SU-DHL-6 (cell line): ENCODE data around the gene HSP90B1.

Source experiments
- H2AFZ ChIP-seq: fragments of 200-600 bp; sonication (generic); 2 replicates; pipeline ENCODE4 v1.6.1; 2014; ENCODE audit warnings: low read depth, mild to moderate bottlenecking, moderate library complexity, mixed read lengths, antibody characterized with exemption, low read length; ENCODE audit not compliant: severe bottlenecking
- H3F3A ChIP-seq: fragments of 200-600 bp; shearing (Covaris generic); 2 replicates; pipeline ENCODE4 v1.6.0; 2016; ENCODE audit warnings: antibody characterized with exemption, mild to moderate bottlenecking; ENCODE audit not compliant: insufficient read depth
- H3K27ac ChIP-seq: fragments of 200-600 bp; sonication (generic); 2 replicates; pipeline ENCODE4 v1.5.1; 2016; ENCODE audit warnings: low read depth, mild to moderate bottlenecking, low read length, moderate library complexity, mixed read lengths
- H3K27me3 ChIP-seq: fragments of 200-600 bp; sonication (generic), shearing (Covaris generic); 2 replicates; pipeline ENCODE4 v1.6.0; 2014; ENCODE audit warnings: mild to moderate bottlenecking, low read length
- H3K36me3 ChIP-seq: fragments of 200-600 bp; sonication (generic); 2 replicates; pipeline ENCODE4 v1.6.1; 2014; ENCODE audit warnings: mild to moderate bottlenecking, low read length, mixed read lengths
- H3K4me2 ChIP-seq: fragments of 300-600, 200-600 bp; shearing (Covaris generic), sonication (generic); 2 replicates; pipeline ENCODE4 v1.6.0; 2014; ENCODE audit warnings: low read length, low read depth, mild to moderate bottlenecking; ENCODE audit not compliant: poor library complexity, severe bottlenecking
- H3K4me3 ChIP-seq: fragments of 200-600 bp; sonication (generic); 2 replicates; pipeline ENCODE4 v1.5.1; 2014; ENCODE audit warnings: antibody characterized with exemption, low read length, mild to moderate bottlenecking, mixed read lengths; ENCODE audit not compliant: insufficient read depth, poor library complexity, severe bottlenecking
- H3K79me2 ChIP-seq: fragments of 200-600 bp; sonication (generic); 2 replicates; pipeline ENCODE4 v1.6.1; 2014; ENCODE audit warnings: mild to moderate bottlenecking, low read length, moderate library complexity; ENCODE audit not compliant: insufficient read depth
- H3K9ac ChIP-seq: fragments of 200-600 bp; sonication (generic); 2 replicates; pipeline ENCODE4 v1.7.0; 2014; ENCODE audit warnings: mild to moderate bottlenecking, low read length
- H3K9me2 ChIP-seq: fragments of 200-600 bp; sonication (generic); replicated peaks from 2 replicates; pipeline ENCODE4 v1.6.1; 2014; ENCODE audit warnings: low read length; ENCODE audit not compliant: insufficient read depth
- H3K9me3 ChIP-seq: fragments of 200-600 bp; sonication (generic); 2 replicates; pipeline ENCODE4 v1.6.1; 2014; ENCODE audit warnings: low read length, mixed read lengths; ENCODE audit not compliant: insufficient read depth
- H4K20me1 ChIP-seq: fragments of 200-600 bp; sonication (generic); 2 replicates; pipeline ENCODE4 v1.6.1; 2014; ENCODE audit warnings: low read depth, mild to moderate bottlenecking, antibody characterized with exemption, low read length, moderate library complexity, mixed read lengths
- CTCF ChIP-seq: fragments of 200-600 bp; sonication (generic); IDR thresholded peaks from one replicate; pipeline ENCODE4 v1.5.1; 2017; ENCODE audit warnings: antibody characterized with exemption, mild to moderate bottlenecking, low read length, moderate library complexity; ENCODE audit not compliant: insufficient read depth, poor library complexity, severe bottlenecking
- EZH2phosphoT487 ChIP-seq: fragments of 200-600 bp; sonication (generic), shearing (Covaris generic); conservative IDR thresholded peaks from 2 replicates; pipeline ENCODE4 v1.6.1; 2018; ENCODE audit warnings: mild to moderate bottlenecking, antibody characterized with exemption, low read length, moderate library complexity, mixed read lengths

Gene HSP90B1

GRCh38 chr12:103962493-103962892 is 32.3 kb downstream of the HSP90B1 start:
- H2AFZ ChIP-seq, result no peak overlapping the region
- H3K36me3 ChIP-seq, result no peaks in the 10 kb centered on the region
- H3K9me2 ChIP-seq, result no peaks in the 10 kb centered on the region
- no peak for TF ChIP-seq EZH2phosphoT487
- TF ChIP-seq CTCF, result no peak
- H3F3A ChIP-seq, result peaks cover 15% of the 10 kb centered on the region
- H3K27me3 ChIP-seq, result no peaks in the 10 kb centered on the region
- no peak overlapping the region for H3K4me2 ChIP-seq
- H3K79me2 ChIP-seq, result peaks cover 32% of the 10 kb centered on the region
- no peaks in the 10 kb centered on the region for H3K9me3 ChIP-seq
- H4K20me1 ChIP-seq, result no peaks in the 10 kb centered on the region
- H3K4me3 ChIP-seq, result no peak overlapping the region
- no peak overlapping the region for H3K9ac ChIP-seq
- no peak overlapping the region for H3K27ac ChIP-seq

DNA sequence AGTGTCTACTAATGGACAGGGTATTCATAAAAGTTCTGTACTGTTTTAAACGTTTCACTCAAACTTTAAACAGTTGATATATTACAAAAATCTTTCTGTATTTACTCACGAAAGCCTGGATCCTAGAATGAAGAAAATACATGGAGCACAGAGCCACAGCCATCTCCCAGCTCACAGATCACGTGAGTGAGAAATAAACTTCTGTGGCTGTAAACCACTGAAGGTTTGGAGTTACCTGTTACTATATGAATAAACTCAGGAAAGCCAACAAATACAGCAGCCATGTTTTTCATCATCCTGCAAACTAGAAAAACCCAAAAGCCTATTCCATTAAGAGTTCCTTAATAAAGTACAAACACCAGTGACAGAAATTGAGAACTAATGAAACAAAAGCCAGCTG is 34.6 kb downstream of the HSP90B1 start:
- Histone ChIP-seq H3K9me2 (no peaks in the 10 kb centered on the region), H4K20me1 (no peaks in the 10 kb centered on the region; the same call in 1 of the 2 replicates), H2AFZ (no peak overlapping the region), H3K9me3 (no peaks in the 10 kb centered on the region), H3K27ac (peak overlapping the region; percentile 53; the same call in 1 of the 2 replicates), H3K9ac (peak overlapping the region; percentile 93), H3K36me3 (0 out of 2 replicates have a peak, but pooled peaks cover 2% of the 10 kb centered on the region), H3K27me3 (no peaks in the 10 kb centered on the region), H3K4me2 (peak overlapping the region; percentile 77), H3F3A (peaks cover 3% of the 10 kb centered on the region; the same call in 1 of the 2 replicates), H3K79me2 (peaks cover 56% of the 10 kb centered on the region), H3K4me3 (peak overlapping the region; percentile 96)
- TF ChIP-seq CTCF (no peak), EZH2phosphoT487 (no peak)

- peak overlapping the region; percentile 79 for H2AFZ ChIP-seq
- peaks cover 3% of the 10 kb centered on the region; the same call in 1 of the 2 replicates for H3F3A ChIP-seq
- H3K27me3 ChIP-seq, result no peaks in the 10 kb centered on the region
- H3K9ac ChIP-seq, result peak overlapping the region; percentile 93
- no peak for TF ChIP-seq CTCF
- TF ChIP-seq EZH2phosphoT487, result no peak
- H3K9me2 ChIP-seq, result no peaks in the 10 kb centered on the region
- H3K27ac ChIP-seq, result peak overlapping the region; percentile 53
- H3K79me2 ChIP-seq, result peaks cover 60% of the 10 kb centered on the region
- H3K4me3 ChIP-seq, result peak overlapping the region; percentile 96
- H3K4me2 ChIP-seq, result peak overlapping the region; percentile 77
- H3K36me3 ChIP-seq, result 0 out of 2 replicates have a peak, but pooled peaks cover 3% of the 10 kb centered on the region
- H3K9me3 ChIP-seq, result no peaks in the 10 kb centered on the region
- H4K20me1 ChIP-seq, result no peaks in the 10 kb centered on the region; the same call in 1 of the 2 replicates
These were observed 35.0 kb downstream of the HSP90B1 start for GRCh38 chr12:103965255-103965589.
